ENCODE data around the gene RAB20. TPM values are rescaled to one million over a fixed set of nuclear protein-coding genes. Genes with fewer than 3 reads are reported as not detected.

The RAB20 gene
- total RNA-seq, 4 donors from 2014 or later = 8.7 to 32.8 (median 18.4) TPM

GRCh38 chr13:110551284-110551683 is 10.2 kb downstream of the RAB20 start:
- WGBS, 2 donors (ENCODE audit: low coverage in 1 of 2) = 44 to 58% methylated on average over 4 to 5 of the region's 11 CpGs
- peaks cover 0 to 42% (median 0%) of the 10 kb centered on the region in 3 donors for H3K4me1 ChIP-seq
- TF ChIP-seq POLR2A (IDR thresholded peaks at IDR 0.05) (no peak), EP300 (IDR thresholded peaks at IDR 0.05) (no peak), CTCF (IDR thresholded peaks at IDR 0.05) (no peak), POLR2AphosphoS5 (IDR thresholded peaks at IDR 0.05) (no peak)
- H3K4me3 ChIP-seq = no peak overlapping the region
- H3K27ac ChIP-seq = no peak overlapping the region
- H3K27me3 ChIP-seq = no peaks in the 10 kb centered on the region
- H3K36me3 ChIP-seq = peaks cover 0 to 10% of the 10 kb centered on the region in 2 donors
- no peak for ATAC-seq
- H3K9me3 ChIP-seq = no peaks in the 10 kb centered on the region

GRCh38 chr13:110549795-110550160 is 11.7 kb downstream of the RAB20 start:
- Histone ChIP-seq H3K4me3 (no peak overlapping the region), H3K27me3 (no peaks in the 10 kb centered on the region), H3K4me1 (peaks cover 0 to 40% (median 0%) of the 10 kb centered on the region in 3 donors), H3K36me3 (no peaks in the 10 kb centered on the region), H3K9me3 (no peaks in the 10 kb centered on the region), H3K27ac (no peak overlapping the region)
- TF ChIP-seq POLR2AphosphoS5 (IDR thresholded peaks at IDR 0.05) = no peak
- no peak for TF ChIP-seq CTCF (IDR thresholded peaks at IDR 0.05)
- WGBS, 2 donors (ENCODE audit: low coverage in 1 of 2) = 91% methylated on average over 8 of the region's 11 CpGs; no CpG with 5 or more reads in 1 of the 2 donors
- ATAC-seq = no peak

- peaks cover 0 to 40% (median 0%) of the 10 kb centered on the region in 3 donors for H3K4me1 ChIP-seq
- TF ChIP-seq EP300 (IDR thresholded peaks at IDR 0.05) (no peak), POLR2A (IDR thresholded peaks at IDR 0.05) (no peak), CTCF (IDR thresholded peaks at IDR 0.05) (no peak), POLR2AphosphoS5 (IDR thresholded peaks at IDR 0.05) (no peak)
- H3K4me3 ChIP-seq = no peak overlapping the region
- no peaks in the 10 kb centered on the region for H3K27me3 ChIP-seq
- H3K36me3 ChIP-seq = no peaks in the 10 kb centered on the region
- no peaks in the 10 kb centered on the region for H3K9me3 ChIP-seq
- WGBS, 2 donors (ENCODE audit: low coverage in 1 of 2) = 59 to 76% methylated on average over 4 of the region's 7 CpGs
- ATAC-seq = no peak
- H3K27ac ChIP-seq = no peak overlapping the region
These were observed 12.4 kb downstream of the RAB20 start for GRCh38 chr13:110548891-110549794.

GRCh38 chr13:110546926-110547325 is 14.6 kb downstream of the RAB20 start:
- Histone ChIP-seq H3K27ac (peak overlapping the region in 3 of 4 donors; percentile 3 to 60 (median 33)), H3K4me1 (peaks cover 0 to 53% (median 0%) of the 10 kb centered on the region in 3 donors), H3K27me3 (no peaks in the 10 kb centered on the region), H3K9me3 (no peaks in the 10 kb centered on the region), H3K36me3 (no peaks in the 10 kb centered on the region), H3K4me3 (no peak overlapping the region)
- TF ChIP-seq POLR2A (IDR thresholded peaks at IDR 0.05) (no peak), POLR2AphosphoS5 (IDR thresholded peaks at IDR 0.05) (no peak), EP300 (IDR thresholded peaks at IDR 0.05) (no peak), CTCF (IDR thresholded peaks at IDR 0.05) (no peak)
- 93% methylated on average over 3 of the region's 14 CpGs; no CpG with 5 or more reads in 1 of the 2 donors for WGBS, 2 donors (ENCODE audit: low coverage in 1 of 2)
- ATAC-seq = peak; percentile 84

GRCh38 chr13:110546378-110546777 is 15.1 kb downstream of the RAB20 start:
- H3K4me3 ChIP-seq = no peak overlapping the region
- ATAC-seq = no peak
- no peaks in the 10 kb centered on the region for H3K9me3 ChIP-seq
- TF ChIP-seq EP300 (IDR thresholded peaks at IDR 0.05) (no peak), POLR2AphosphoS5 (IDR thresholded peaks at IDR 0.05) (no peak), POLR2A (IDR thresholded peaks at IDR 0.05) (no peak), CTCF (IDR thresholded peaks at IDR 0.05) (no peak)
- H3K36me3 ChIP-seq = no peaks in the 10 kb centered on the region
- H3K27me3 ChIP-seq = no peaks in the 10 kb centered on the region
- H3K27ac ChIP-seq = peak overlapping the region in 1 of 4 donors; percentile 60
- peaks cover 1 to 57% (median 2%) of the 10 kb centered on the region in 3 donors for H3K4me1 ChIP-seq
- 92 to 96% methylated on average over 4 of the region's 4 CpGs for WGBS, 2 donors (ENCODE audit: low coverage in 1 of 2)
